ENCODE measurements around the gene CHI3L1. TPM values are rescaled to one million over a fixed set of nuclear protein-coding genes. Genes with fewer than 3 reads are reported as not detected.

The CHI3L1 gene
- total RNA-seq, 1 donor from 2014 or later = not detected

DNA sequence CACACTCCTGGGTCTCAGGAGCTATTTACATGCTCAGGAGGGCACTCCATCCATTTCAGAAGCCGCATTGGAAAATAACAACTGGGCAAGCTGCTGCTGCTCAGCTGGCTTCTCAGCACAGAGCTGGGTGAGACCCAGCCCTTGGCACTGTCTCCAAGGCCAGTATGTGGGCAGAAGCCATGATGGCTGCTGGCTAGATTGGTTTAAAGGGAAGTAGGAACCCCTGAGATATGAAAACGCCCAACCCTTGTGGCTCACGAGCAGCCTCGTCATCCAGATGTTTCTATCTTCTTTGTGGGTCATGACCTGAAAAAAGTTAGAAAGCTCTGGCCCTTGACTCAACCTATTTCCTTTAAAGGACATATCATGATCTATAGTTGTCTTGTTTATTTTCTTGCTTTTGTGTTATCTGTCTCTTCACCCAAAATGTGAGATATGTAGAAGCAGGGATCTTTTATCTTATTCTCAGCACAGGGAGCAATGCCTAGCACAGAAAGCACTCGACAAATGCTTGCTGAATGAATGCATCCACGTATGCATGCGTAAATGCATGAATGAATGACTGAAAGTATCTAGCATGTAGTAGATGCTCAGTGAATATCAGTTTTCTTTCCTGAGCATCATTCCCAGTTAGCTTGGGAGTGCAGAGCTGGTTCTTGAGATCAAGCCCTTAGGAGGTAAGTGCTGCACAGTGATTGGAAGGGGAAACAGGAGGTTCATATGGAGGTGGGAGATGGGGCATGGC, 22.4 kb downstream of the CHI3L1 start:
- Mint-ChIP-seq H3K9me3 (ENCODE audit: low read depth) (no peaks in the 10 kb centered on the region), H3K4me3 (ENCODE audit: unreplicated experiment) (no peak overlapping the region), H3K27me3 (ENCODE audit: low read depth) (peaks cover 29% of the 10 kb centered on the region), H3K36me3 (ENCODE audit: low read depth) (peaks cover 8% of the 10 kb centered on the region), H3K27ac (ENCODE audit: unreplicated experiment) (no peak overlapping the region), H3K4me1 (ENCODE audit: low read depth) (no peaks in the 10 kb centered on the region)
- TF ChIP-seq CTCF (IDR thresholded peaks at IDR 0.05) = no peak
- no peak for DNase-seq (ENCODE audit: low spot score)

DNA sequence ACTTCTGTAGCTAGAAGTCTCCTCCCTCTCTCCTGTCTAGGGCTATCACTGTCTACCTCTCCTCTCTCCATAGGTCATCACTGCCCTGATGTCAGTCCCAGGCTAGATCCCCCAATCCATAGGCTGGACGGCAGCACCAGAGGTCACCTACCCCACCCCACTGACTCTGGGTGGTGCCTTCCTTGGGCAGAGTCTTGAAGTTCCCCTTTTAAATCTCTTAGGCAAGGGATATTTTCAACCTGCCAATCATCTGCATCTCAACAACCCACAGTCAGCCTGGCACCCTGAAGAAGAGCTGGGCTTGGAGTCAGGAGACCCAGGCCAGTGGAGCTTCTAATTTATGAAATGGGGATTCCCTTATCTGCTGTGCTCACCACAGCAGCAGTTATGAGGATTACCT, 24.1 kb downstream of the CHI3L1 start:
- DNase-seq (ENCODE audit: low spot score) = no peak
- Mint-ChIP-seq H3K27me3 (ENCODE audit: low read depth) (peaks cover 32% of the 10 kb centered on the region), H3K4me1 (ENCODE audit: low read depth) (no peaks in the 10 kb centered on the region), H3K36me3 (ENCODE audit: low read depth) (peaks cover 13% of the 10 kb centered on the region), H3K4me3 (ENCODE audit: unreplicated experiment) (no peak overlapping the region), H3K27ac (ENCODE audit: unreplicated experiment) (no peak overlapping the region), H3K9me3 (ENCODE audit: low read depth) (peaks cover 12% of the 10 kb centered on the region)
- no peak for TF ChIP-seq CTCF (IDR thresholded peaks at IDR 0.05)

- peaks cover 32% of the 10 kb centered on the region for H3K27me3 Mint-ChIP-seq (ENCODE audit: low read depth)
- H3K27ac Mint-ChIP-seq (ENCODE audit: unreplicated experiment) = no peak overlapping the region
- H3K36me3 Mint-ChIP-seq (ENCODE audit: low read depth) = peaks cover 13% of the 10 kb centered on the region
- H3K4me3 Mint-ChIP-seq (ENCODE audit: unreplicated experiment) = no peak overlapping the region
- no peak for TF ChIP-seq CTCF (IDR thresholded peaks at IDR 0.05)
- peaks cover 12% of the 10 kb centered on the region for H3K9me3 Mint-ChIP-seq (ENCODE audit: low read depth)
- DNase-seq (ENCODE audit: low spot score) = no peak
- H3K4me1 Mint-ChIP-seq (ENCODE audit: low read depth) = no peaks in the 10 kb centered on the region
Measured at GRCh38 chr1:203161703-203162102, 24.8 kb downstream of the CHI3L1 start.

- no peaks in the 10 kb centered on the region for H3K4me1 Mint-ChIP-seq (ENCODE audit: low read depth)
- peaks cover 12% of the 10 kb centered on the region for H3K9me3 Mint-ChIP-seq (ENCODE audit: low read depth)
- no peak overlapping the region for H3K4me3 Mint-ChIP-seq (ENCODE audit: unreplicated experiment)
- no peak overlapping the region for H3K27ac Mint-ChIP-seq (ENCODE audit: unreplicated experiment)
- H3K27me3 Mint-ChIP-seq (ENCODE audit: low read depth) = peaks cover 32% of the 10 kb centered on the region
- no peak for TF ChIP-seq CTCF (IDR thresholded peaks at IDR 0.05)
- DNase-seq (ENCODE audit: low spot score) = no peak
- peaks cover 13% of the 10 kb centered on the region for H3K36me3 Mint-ChIP-seq (ENCODE audit: low read depth)
Measured at GRCh38 chr1:203161175-203161574, 25.3 kb downstream of the CHI3L1 start.

GRCh38 chr1:203159844-203160243, 26.7 kb downstream of the CHI3L1 start:
- Mint-ChIP-seq H3K36me3 (ENCODE audit: low read depth) (peaks cover 10% of the 10 kb centered on the region), H3K9me3 (ENCODE audit: low read depth) (peaks cover 12% of the 10 kb centered on the region), H3K4me3 (ENCODE audit: unreplicated experiment) (no peak overlapping the region), H3K27me3 (ENCODE audit: low read depth) (peaks cover 27% of the 10 kb centered on the region), H3K27ac (ENCODE audit: unreplicated experiment) (no peak overlapping the region), H3K4me1 (ENCODE audit: low read depth) (no peaks in the 10 kb centered on the region)
- no peak for TF ChIP-seq CTCF (IDR thresholded peaks at IDR 0.05)
- no peak for DNase-seq (ENCODE audit: low spot score)
